VCaP (cell line): ENCODE results near the gene KAZN.

Source experiments
- H3K27ac ChIP-seq: fragments of 450-650 bp; 2 replicates; pipeline ENCODE4 v1.5.1; 2017
- TF ChIP-seq, protein P1 (sequence below): fragments of 450-650 bp; conservative IDR thresholded peaks from 2 replicates; pipeline ENCODE4 v1.5.1; 2017; ENCODE audit warnings: mild to moderate bottlenecking, moderate library complexity

Gene KAZN

DNA sequence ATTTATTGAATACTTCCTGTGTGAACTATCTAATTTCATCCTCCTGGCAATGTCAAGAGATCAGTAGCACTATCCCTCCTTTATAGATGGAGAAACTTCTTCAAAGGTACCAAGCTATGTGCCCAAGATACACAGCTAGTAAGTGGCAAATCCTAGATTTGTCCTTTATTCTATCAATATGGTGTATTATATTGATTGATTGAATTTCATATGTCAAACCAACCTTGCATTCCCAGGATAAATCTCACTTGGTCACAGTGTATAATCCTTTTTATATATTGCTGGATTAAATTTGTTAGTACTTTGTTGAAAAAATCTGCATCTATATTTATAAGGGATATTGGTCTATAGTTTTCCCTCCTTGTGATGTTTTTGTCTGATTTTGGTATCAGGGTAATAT, 506.3 kb downstream of the KAZN start:
- TF ChIP-seq, protein P1, sequence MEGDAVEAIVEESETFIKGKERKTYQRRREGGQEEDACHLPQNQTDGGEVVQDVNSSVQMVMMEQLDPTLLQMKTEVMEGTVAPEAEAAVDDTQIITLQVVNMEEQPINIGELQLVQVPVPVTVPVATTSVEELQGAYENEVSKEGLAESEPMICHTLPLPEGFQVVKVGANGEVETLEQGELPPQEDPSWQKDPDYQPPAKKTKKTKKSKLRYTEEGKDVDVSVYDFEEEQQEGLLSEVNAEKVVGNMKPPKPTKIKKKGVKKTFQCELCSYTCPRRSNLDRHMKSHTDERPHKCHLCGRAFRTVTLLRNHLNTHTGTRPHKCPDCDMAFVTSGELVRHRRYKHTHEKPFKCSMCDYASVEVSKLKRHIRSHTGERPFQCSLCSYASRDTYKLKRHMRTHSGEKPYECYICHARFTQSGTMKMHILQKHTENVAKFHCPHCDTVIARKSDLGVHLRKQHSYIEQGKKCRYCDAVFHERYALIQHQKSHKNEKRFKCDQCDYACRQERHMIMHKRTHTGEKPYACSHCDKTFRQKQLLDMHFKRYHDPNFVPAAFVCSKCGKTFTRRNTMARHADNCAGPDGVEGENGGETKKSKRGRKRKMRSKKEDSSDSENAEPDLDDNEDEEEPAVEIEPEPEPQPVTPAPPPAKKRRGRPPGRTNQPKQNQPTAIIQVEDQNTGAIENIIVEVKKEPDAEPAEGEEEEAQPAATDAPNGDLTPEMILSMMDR = no peak
- H3K27ac ChIP-seq = no peak overlapping the region

DNA sequence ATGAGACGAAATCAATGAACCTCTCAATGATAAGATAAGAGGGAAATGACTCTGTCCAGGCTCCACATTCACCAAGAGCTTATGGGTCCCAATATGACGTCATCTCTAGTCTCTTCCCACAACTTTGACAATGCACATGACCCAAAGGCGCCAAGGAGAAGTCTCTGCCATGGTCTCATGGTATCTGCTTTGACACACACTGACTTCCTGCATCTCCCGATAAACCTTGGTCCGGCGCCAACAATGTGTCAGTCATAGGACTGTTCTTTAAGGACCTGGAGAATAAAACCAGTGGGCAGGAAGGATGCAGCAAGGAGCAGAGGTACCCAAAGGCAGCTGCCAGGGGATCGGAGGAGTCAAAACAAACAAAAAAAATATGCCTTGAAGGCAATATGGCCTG, 508.1 kb downstream of the KAZN start:
- TF ChIP-seq, protein P1 = no peak
- H3K27ac ChIP-seq = no peak overlapping the region

DNA sequence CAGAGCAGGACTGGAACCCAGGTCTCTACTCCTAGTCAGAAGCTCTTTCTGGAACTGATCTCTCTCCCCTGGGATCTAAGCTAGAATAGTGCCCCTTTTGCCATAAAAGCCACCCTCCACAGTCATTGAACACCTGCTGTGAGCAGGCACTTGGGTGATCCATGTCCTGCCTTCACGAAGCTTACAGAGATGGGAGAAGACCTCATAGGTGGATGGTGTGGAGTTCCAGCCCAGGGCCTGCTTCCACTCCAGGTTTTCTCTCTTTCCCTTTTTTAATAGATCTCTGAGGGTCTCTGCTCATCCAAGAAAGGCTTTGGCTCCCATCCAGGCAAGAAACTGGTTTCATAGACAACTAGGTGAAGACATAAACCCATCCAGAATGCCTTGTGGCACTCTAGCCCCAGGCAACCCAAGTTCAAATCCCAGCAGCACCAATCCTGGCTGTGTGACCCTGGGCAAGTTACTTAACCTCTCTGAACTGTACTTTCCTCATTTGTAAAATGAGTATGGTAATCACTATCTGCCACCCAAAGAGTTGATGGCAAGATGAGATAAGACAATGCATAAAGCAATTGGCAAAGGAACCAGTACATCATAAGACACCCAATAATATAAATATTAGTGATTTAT, 508.7 kb downstream of the KAZN start:
- H3K27ac ChIP-seq = no peak overlapping the region
- TF ChIP-seq, protein P1 = no peak

DNA sequence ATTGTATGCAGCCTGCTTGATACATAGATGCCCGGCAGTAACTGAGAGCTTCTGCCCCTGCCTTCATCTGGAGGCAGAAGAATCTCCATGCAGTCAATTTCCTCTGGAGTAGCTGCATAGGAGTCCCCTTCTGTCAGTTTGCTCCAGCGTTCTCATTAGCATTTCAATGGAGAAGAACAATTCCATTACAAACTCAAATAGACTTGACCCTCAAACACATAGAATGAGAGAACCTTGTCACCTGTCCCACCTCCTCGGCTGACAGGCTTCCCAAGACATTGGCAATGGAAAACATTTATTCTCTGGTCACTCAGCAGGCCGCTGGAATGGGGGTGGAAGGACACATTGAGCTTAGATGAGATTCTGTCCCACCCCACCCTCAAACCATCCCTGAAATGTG, 509.4 kb downstream of the KAZN start:
- no peak overlapping the region for H3K27ac ChIP-seq
- TF ChIP-seq, protein P1 = no peak

DNA sequence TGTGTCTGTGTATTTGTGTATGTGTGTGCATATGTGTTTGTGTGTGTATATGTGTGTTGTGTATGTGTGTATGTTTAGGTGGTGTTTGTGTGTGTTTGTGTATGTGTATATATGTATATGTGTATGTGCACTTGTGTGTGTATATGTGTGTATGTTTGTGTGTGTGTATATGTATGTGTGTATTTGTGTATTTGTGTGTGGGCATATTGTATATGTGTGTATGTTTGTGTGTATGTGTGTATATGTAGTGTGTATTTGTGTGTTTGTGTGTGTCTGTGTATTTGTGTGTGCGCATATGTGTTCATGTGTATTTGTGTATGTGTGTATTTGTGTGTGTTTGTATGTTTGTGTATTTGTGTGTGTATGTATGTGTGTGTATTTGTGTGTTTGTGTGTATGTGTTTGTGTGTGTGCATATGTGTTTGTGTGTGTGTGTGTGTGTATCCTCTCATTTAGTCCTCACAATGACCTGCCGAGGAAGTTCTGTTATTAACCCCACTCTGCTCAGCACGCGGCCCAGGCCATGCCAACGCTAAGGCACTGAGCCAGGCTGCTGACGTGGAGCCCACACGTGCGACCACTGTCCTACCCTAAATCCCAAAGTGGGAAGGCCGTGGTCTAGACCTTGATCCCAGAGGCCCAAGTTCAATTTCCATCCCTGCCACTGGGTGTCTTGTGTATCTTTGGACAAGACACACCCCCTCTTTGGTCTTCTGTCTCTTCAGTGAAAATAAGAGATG, 511.8 kb downstream of the KAZN start:
- no peak overlapping the region for H3K27ac ChIP-seq
- TF ChIP-seq, protein P1 = no peak

DNA sequence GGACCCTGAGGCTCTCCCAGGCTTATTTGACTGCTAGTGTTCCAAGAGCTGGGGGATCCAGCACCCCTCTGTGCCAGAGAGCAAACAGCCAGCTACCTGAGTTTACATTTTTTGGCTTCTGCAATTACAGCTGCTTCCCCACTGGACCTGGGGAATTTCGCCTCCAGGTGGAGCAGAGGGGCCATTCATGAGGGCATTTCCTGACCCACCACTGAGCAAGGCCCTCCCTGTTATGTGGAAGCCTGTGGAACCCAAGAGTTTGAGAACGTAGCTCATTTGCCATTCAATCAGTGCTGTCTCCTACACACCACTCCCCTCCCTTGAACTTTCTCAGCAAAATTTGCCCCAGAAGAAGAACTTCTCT, 512.4 kb downstream of the KAZN start:
- no peak overlapping the region for H3K27ac ChIP-seq
- TF ChIP-seq, protein P1 = no peak

DNA sequence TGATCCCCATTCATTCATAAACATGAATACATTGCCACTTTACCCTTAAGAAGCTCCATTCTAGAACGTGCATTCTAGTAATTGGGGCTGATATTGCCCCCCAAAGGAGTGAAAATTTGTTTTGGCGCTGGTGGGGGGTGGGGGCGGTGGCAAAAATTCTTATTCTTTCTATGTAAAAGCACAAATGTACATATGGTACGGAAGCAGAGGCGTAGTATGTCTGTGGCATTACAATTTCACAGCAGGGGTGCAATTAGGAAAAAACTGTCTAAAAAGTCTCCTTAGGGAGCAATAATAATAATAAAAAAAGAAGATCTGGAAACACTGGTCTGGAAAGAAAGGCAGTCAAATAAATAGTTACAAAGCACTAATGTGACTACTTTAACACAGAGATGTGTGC, 514.7 kb downstream of the KAZN start:
- TF ChIP-seq, protein P1 = no peak
- no peak overlapping the region for H3K27ac ChIP-seq
